Measurements from ENCODE around the gene PPM1N. TPM values are rescaled to one million over a fixed set of nuclear protein-coding genes. Genes with fewer than 3 reads are reported as not detected.
"Not testable (repeated sequence)": the region's sequence is repeated elsewhere in the genome, so short reads cannot be mapped to it uniquely, and the experiment has no call there.

PPM1N gene
- total RNA-seq, 2 donors from 2014 or later, result 0.47 to 1.0 TPM

DNA sequence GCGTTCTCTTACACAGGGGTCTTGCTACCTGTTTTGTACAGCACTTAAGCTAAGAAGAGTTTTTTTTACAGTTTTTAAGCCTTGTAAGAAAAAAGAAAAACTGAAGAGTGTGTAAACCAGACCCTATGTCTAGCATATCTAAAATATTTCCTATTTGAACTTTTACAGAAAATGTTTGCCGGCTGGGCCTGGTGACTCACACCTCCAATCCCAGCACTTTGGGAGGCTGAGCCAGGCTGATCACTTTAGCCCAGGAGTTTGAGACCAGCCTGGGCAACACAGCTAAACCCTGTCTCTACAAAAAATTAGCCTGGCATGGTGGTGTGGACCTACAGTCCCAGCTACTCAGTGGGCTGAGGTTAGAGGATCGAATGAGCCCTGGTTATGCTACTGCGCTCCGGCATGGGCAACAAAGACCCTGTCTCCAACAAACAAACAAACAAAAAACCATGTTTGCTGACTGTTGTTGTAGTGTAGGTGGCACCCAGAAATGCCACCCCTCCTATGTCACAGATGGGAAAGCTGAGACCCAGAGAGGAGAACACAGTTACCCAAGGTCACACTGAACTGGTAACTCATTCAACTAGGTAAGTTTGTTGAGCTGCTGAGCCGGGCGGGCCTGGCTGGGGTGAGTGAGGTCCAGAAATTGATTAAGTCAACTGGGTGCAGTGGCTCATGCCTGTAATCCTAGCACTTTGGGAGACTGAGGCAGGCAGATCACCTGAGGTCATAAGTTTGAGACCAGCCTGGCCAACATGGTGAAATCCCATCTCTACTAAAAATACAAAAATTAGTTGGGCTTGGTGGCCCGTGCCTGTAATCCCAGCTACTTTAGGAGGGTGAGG lies 7.1 kb downstream of the PPM1N start:
- intact Hi-C loops (cut with DNase I), result no loop called here
- ATAC-seq (no peak), DNase-seq (no peak)

GRCh38 chr19:45505996-45506245 lies 7.7 kb downstream of the PPM1N start:
- no peak for ATAC-seq
- no peak for DNase-seq
- intact Hi-C loops (cut with DNase I), result no loop called here

GRCh38 chr19:45506246-45506988 lies 8.2 kb downstream of the PPM1N start:
- peak; percentile 82 to 86 for ATAC-seq
- peak; percentile 96 for DNase-seq
- intact Hi-C loops (cut with DNase I), result no loop called here

- DNase-seq, result peak; percentile 87
- intact Hi-C loops (cut with DNase I), result no loop called here
- peak; percentile 83 to 85 for ATAC-seq
These were observed 9.0 kb downstream of the PPM1N start, which contains the start of gene VASP for GRCh38 chr19:45506989-45507871. Gene VASP (plus strand): TSS chr19:45507479. CDS start chr19:45507772, 293 bp downstream.

GRCh38 chr19:45507872-45508416 lies 9.7 kb downstream of the PPM1N start:
- DNase-seq (no peak), ATAC-seq (peak in 1 of 2 donors; percentile 7)
- intact Hi-C loops (cut with DNase I), result no loop called here

- DNase-seq, result peak; percentile 64
- intact Hi-C loops (cut with DNase I), result no loop called here
- ATAC-seq, result peak; percentile 8 to 18
These were observed 10.2 kb downstream of the PPM1N start for GRCh38 chr19:45508417-45508860.

DNA sequence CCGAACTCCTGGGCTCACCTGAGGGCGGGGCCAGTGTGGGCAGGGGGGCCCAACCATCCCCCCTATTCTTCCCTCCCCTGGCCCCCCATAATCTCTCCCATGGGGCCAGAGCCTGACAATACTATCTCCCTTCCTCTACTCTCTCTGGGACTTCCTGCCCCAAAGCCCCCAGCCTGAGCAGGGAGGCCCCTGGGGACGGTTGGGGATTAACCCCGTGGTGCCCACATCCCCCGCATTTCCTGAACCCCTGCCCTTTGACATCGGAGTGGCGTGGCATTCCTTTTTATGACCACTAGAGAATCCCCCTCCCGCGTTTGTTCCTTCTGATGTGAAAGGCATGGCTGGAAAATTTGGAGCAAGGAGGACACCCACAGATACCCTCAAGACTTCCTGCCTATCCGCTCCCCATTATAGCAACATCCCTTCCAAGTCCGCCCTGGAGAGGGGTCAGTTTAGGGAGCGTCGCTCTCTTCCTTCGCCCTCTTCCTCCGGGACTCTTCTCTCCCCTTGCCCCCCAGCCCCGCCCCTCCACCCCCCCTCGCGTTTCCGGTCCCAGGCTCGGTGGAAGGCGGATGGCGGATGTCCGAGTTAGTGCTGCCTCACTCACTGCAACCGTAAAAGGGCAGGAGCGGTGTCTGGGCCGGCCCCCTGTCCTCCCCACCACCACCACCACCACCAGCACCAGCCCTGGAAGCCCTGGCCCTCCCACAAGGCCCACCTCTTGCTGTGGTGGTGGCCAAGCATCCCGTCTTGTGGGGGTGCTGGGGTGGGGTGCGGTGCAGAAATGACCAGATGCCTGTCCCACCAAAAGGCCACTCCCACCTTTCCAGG lies 10.8 kb downstream of the PPM1N start:
- peak; percentile 54 to 56 for ATAC-seq
- intact Hi-C loops (cut with DNase I), result no loop called here
- peak; percentile 86 for DNase-seq

DNA sequence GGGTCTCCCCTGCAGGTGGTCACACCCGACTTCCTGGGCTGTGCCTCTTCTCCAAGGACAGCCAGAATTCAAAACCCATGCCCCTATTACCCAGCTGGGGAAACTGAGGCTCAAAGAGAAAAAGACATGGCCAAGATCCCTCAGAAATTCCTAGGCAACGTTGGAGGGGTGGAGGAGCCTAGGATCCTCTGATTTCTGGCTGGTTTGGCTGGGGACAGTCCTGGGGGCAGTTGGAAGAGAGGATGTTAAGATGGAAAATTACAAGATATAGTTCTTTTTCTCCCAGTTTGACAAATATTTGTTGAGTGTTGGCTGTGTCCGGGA lies 11.4 kb downstream of the PPM1N start:
- DNase-seq, result no peak
- intact Hi-C loops (cut with DNase I), result no loop called here
- no peak for ATAC-seq

GRCh38 chr19:45510352-45510751 lies 12.1 kb downstream of the PPM1N start:
- DNase-seq; intact Hi-C loops (cut with DNase I); ATAC-seq: not testable (repeated sequence)

DNA sequence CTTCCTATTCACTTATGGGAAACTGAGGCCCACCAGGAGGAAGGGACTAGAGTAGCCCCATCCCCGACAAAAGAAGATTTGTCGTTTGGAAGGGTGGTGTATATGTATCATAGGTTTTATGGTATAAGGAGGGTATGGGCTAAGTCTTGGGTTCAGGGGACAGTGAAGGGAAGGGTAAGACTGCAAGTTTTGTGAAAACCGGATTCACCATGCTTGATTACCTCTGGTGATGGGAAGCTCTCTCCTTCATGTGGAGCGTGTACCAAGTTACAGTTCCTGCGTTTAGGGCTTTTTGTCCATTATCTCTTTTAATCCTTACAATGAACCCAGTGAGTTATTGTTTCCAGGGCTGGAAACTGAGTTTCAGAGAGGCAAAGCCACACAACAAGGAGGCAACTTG lies 12.8 kb downstream of the PPM1N start:
- intact Hi-C loops (cut with DNase I), result no loop called here
- ATAC-seq (no peak), DNase-seq (no peak)

GRCh38 chr19:45512881-45513483 lies 14.7 kb downstream of the PPM1N start:
- intact Hi-C loops (cut with DNase I), result no loop called here
- no peak for ATAC-seq

GRCh38 chr19:45514376-45515051 lies 16.3 kb downstream of the PPM1N start:
- ATAC-seq, result peak in 1 of 2 donors; percentile 53
- DNase-seq, result no peak
- intact Hi-C loops (cut with DNase I), result loop anchor here in 1 of 2 donors (5.0 kb wide), 1 partner anchor 68 kb away; the partner anchor contains the start of gene OPA3

More at GRCh38 chr19:45512881-45513483, 14.7 kb downstream of the PPM1N start:
- DNase-seq, result no peak

GRCh38 chr19:45515081-45515624 lies 16.9 kb downstream of the PPM1N start:
- ATAC-seq (peak; percentile 29 to 67), DNase-seq (peak; percentile 48)
- intact Hi-C loops (cut with DNase I), result loop anchor here in 1 of 2 donors (5.0 kb wide), 1 partner anchor 67 kb away; the partner anchor contains the start of gene OPA3

- ATAC-seq (peak in 1 of 2 donors; percentile 7), DNase-seq (no peak)
- intact Hi-C loops (cut with DNase I), result loop anchor here in 1 of 2 donors (5.0 kb wide), 1 partner anchor 66 kb away; the partner anchor contains the start of gene OPA3
These were observed 17.7 kb downstream of the PPM1N start for GRCh38 chr19:45515807-45516401.

GRCh38 chr19:45517238-45517637 lies 19.0 kb downstream of the PPM1N start:
- DNase-seq (no peak), ATAC-seq (no peak)
- intact Hi-C loops (cut with DNase I), result loop anchor here in 1 of 2 donors (5.0 kb wide), 1 partner anchor 65 kb away; the partner anchor contains the start of gene OPA3

Measured in left cardiac atrium (tissue), 4 donors.